WI38 (cell line): ENCODE data around the gene ATP6AP2.

Source experiments
- H3K4me3 ChIP-seq: 2 replicates; pipeline ENCODE4 v1.5.1; 2011; ENCODE audit warnings: low read depth, mild to moderate bottlenecking, control low read depth, low read length
- CTCF ChIP-seq: IDR thresholded peaks from 2 replicates; pipeline ENCODE4 v1.5.1; 2012; ENCODE audit warnings: low read depth, mild to moderate bottlenecking, control low read depth, low read length

ATP6AP2 gene

DNA sequence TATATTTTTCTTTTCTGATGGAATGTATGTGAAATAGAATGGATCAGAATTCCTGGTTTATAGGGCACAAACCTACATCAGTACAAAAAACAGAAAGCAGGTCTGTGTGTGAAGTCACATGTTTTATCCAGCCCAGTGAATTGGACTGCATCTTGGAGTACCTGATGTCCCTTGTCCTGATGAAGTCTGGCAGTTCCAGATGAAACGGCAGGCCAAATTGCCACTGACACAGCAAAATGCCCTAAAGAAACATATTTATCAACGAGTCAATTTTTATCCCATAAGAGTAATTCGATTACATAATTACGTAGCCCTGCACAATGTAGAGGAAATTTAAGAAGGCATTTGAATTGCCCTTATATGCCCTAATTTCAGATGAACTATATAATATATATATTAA lies 37.8 kb upstream of the ATP6AP2 start:
- no peak overlapping the region for H3K4me3 ChIP-seq
- TF ChIP-seq CTCF = no peak

DNA sequence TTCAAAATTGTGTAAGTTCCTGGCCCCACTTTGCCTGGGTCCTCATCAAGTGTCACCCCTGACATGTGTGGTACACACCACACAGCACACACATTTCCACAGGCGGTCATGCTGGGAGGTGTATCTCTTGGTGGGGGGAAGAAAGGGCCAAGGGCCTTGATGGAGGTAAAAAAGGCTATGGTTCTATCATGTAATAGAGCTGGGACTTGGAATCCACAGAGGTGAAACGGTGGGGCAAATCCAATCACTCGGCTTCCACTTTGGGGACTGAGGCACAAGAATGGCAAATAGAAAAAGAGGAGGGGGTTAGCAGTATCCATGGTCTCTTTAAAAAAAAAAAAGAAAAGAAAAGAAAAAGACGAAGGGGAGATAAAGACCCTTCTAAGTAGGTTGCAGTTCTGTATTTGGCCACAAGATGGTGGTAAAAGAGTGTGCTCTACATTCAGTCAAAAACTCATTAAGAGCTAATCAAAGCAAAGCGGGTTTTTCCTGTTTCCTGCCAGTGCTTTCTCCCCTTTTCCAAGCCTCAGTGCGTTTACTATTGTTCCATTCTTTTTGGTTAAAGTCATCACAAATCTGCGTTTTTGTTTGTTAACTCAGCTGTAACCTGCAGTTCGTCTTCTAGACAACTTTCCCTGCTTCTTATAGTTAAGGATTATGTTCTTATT lies 37.0 kb upstream of the ATP6AP2 start:
- no peak overlapping the region for H3K4me3 ChIP-seq
- TF ChIP-seq CTCF = peak; percentile 70

- no peak for TF ChIP-seq CTCF
- no peak overlapping the region for H3K4me3 ChIP-seq
These were observed 36.2 kb upstream of the ATP6AP2 start for GRCh38 chrX:40544343-40545266.

DNA sequence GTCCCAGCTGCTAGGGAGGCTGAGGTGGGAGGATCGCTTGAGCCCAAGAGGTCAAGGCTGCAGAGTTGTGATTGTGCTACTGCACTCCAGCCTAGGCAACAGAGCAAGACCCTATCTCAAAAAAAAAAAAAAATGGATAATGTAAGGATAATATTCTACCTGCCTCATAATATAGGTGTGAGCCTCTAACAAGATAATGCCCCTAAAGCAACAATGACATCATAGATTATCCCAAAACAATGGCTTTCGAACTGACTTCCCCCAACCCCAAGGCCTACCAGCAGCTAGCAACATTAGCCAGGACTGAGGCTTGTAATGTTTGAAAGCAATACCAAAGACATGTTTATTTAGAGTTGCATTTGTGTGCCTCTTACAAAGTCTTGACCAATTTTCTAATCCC lies 33.9 kb upstream of the ATP6AP2 start:
- H3K4me3 ChIP-seq = no peak overlapping the region
- no peak for TF ChIP-seq CTCF

GRCh38 chrX:40550066-40550465 lies 30.7 kb upstream of the ATP6AP2 start:
- no peak for TF ChIP-seq CTCF

DNA sequence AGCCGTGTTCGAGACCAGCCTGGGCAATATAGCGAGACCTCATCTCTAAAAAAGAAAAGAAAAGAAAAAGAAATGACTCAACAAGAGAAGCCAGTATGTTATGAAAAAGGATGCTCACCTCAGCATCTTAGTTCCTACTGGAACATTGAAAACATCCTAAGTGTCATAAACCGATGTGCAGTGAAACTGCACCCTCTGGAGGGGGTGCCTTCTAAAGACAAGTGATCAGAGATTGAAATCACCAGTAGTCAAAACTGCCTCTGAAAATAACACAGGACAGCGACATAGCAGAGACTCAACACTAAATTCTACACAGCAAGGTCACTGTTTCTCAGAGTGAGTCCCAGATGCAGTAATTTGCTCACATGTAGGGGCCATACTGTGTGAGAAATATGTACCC lies 28.0 kb upstream of the ATP6AP2 start:
- H3K4me3 ChIP-seq = no peak overlapping the region
- no peak for TF ChIP-seq CTCF

More at GRCh38 chrX:40550066-40550465, 30.7 kb upstream of the ATP6AP2 start:
- H3K4me3 ChIP-seq = no peak overlapping the region

DNA sequence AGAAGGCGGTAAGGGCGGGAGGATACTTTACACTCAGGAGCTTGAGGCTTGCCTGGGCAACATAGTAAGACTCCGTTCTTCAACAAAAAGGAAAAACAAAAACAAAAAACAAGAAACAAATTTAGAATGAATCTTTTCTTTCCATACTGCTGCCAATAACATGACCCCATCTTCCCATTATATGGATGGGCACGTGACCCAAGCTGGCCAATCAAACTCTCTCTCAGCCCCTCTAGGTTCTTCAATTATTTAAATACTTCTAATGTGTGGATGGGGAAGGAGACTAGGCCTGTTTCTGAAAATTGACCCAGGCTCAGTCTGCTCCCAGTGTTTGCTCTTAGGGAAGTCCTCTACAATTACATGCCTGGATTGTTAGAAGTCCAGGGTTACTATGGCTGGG lies 22.2 kb upstream of the ATP6AP2 start:
- H3K4me3 ChIP-seq = no peak overlapping the region

More for the DNA sequence above, 22.2 kb upstream of the ATP6AP2 start:
- TF ChIP-seq CTCF = no peak
